HFF-Myc (cell line): ENCODE results near the gene ABCG1.

Experiments
- DNase-seq: peaks from one replicate; pipeline ENCODE4 v3.0.0-alpha.2; 2011; ENCODE audit warnings: low read depth; ENCODE audit errors: extremely low read depth
- H3K4me3 ChIP-seq: replicated peaks from 2 replicates; pipeline ENCODE4 v1.5.1; 2011; ENCODE audit warnings: low read depth, mild to moderate bottlenecking, control low read depth, low read length
- TF ChIP-seq, protein P1 (sequence below): IDR thresholded peaks from 2 replicates; pipeline ENCODE4 v1.5.1; 2012; ENCODE audit warnings: mild to moderate bottlenecking, low read depth, low read length, control low read depth; ENCODE audit errors: missing control alignments

The ABCG1 gene

DNA sequence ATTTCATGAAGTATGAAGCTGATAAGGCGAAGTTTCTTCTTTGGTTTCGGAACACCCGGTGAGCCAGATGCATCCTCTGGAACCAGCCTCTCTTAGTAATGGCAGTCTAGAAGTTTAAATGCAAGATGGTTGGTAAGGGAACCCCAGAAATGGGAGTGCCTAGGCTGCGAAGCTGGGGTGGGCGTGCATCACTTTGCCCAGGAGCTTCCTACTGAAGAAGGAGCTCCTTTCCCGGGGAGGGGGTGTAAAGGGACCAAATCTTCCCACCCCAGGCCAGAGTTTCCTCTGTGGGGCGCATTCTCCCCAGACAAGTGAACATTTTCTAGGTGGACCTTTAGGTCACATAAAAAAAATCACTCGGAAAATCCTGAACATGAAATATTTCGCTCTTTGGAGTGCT lies 127.5 kb downstream of the ABCG1 start:
- no peak for DNase-seq
- no peak overlapping the region for H3K4me3 ChIP-seq
- TF ChIP-seq, protein P1, sequence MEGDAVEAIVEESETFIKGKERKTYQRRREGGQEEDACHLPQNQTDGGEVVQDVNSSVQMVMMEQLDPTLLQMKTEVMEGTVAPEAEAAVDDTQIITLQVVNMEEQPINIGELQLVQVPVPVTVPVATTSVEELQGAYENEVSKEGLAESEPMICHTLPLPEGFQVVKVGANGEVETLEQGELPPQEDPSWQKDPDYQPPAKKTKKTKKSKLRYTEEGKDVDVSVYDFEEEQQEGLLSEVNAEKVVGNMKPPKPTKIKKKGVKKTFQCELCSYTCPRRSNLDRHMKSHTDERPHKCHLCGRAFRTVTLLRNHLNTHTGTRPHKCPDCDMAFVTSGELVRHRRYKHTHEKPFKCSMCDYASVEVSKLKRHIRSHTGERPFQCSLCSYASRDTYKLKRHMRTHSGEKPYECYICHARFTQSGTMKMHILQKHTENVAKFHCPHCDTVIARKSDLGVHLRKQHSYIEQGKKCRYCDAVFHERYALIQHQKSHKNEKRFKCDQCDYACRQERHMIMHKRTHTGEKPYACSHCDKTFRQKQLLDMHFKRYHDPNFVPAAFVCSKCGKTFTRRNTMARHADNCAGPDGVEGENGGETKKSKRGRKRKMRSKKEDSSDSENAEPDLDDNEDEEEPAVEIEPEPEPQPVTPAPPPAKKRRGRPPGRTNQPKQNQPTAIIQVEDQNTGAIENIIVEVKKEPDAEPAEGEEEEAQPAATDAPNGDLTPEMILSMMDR = no peak
